Neural progenitor cell (in vitro differentiated cells): ENCODE data around the gene PDGFC. TPM values are rescaled to one million over a fixed set of nuclear protein-coding genes. Genes with fewer than 3 reads are reported as not detected.

Experiments
- DNase-seq: peaks from one replicate; pipeline ENCODE4 v3.0.0-alpha.2; 2016; ENCODE audit warnings: low spot score
- H2AFZ ChIP-seq: fragments of 200-600 bp; sonication (generic); replicated peaks from 2 replicates; pipeline ENCODE4 v1.6.1; 2016; ENCODE audit warnings: antibody characterized with exemption
- H3F3A ChIP-seq: fragments of 200-600 bp; sonication (generic); 2 replicates; pipeline ENCODE4 v1.6.1; 2016; ENCODE audit warnings: antibody characterized with exemption, low read depth
- H3K27ac ChIP-seq: fragments of 200-600 bp; sonication (generic); 2 replicates; pipeline ENCODE4 v1.5.1; 2016; ENCODE audit warnings: mild to moderate bottlenecking
- H3K27me3 ChIP-seq: fragments of 200-600 bp; sonication (generic); 2 replicates; pipeline ENCODE4 v1.6.1; 2016; ENCODE audit warnings: mild to moderate bottlenecking, moderate library complexity
- H3K36me3 ChIP-seq: fragments of 200-600 bp; sonication (generic); 2 replicates; pipeline ENCODE4 v1.5.1; 2016
- H3K4me1 ChIP-seq: fragments of 200-600 bp; sonication (generic); 2 replicates; pipeline ENCODE4 v1.6.1; 2016; ENCODE audit warnings: mixed run types
- H3K4me2 ChIP-seq: fragments of 200-600 bp; sonication (generic); 2 replicates; pipeline ENCODE4 v1.6.1; 2016
- H3K4me3 ChIP-seq: fragments of 200-600 bp; sonication (generic); 2 replicates; pipeline ENCODE4 v1.5.1; 2016
- H3K79me2 ChIP-seq: fragments of 200-600 bp; sonication (generic); 2 replicates; pipeline ENCODE4 v1.6.1; 2016; ENCODE audit warnings: low read depth
- H3K9ac ChIP-seq: fragments of 200-600 bp; sonication (generic); 2 replicates; pipeline ENCODE4 v1.6.1; 2016
- H3K9me3 ChIP-seq: fragments of 200-600 bp; sonication (generic); 2 replicates; pipeline ENCODE4 v1.5.1; 2016; ENCODE audit warnings: low read depth
- H4K20me1 ChIP-seq: fragments of 200-600 bp; sonication (generic); 2 replicates; pipeline ENCODE4 v1.6.1; 2016; ENCODE audit warnings: low read depth
- H3K27ac Mint-ChIP-seq: 3 replicates; pipeline ENCODE4 v1.8.0; 2021; ENCODE audit warnings: mixed read lengths
- H3K27me3 Mint-ChIP-seq: 2 replicates; pipeline ENCODE4 v1.8.0; 2022; ENCODE audit warnings: low read depth, mild to moderate bottlenecking, inconsistent platforms, moderate library complexity, mixed read lengths; ENCODE audit not compliant: insufficient read depth
- H3K36me3 Mint-ChIP-seq: 3 replicates; pipeline ENCODE4 v1.8.0; 2021; ENCODE audit warnings: mixed read lengths
- H3K4me1 Mint-ChIP-seq: 3 replicates; pipeline ENCODE4 v1.8.0; 2021; ENCODE audit warnings: mixed read lengths
- H3K4me3 Mint-ChIP-seq: 3 replicates; pipeline ENCODE4 v1.8.0; 2021; ENCODE audit warnings: mild to moderate bottlenecking, moderate library complexity, mixed read lengths
- H3K9me3 Mint-ChIP-seq: 3 replicates; pipeline ENCODE4 v1.8.0; 2020; ENCODE audit warnings: mixed read lengths
- CTCF ChIP-seq: fragments of 200-600 bp; sonication (generic); IDR thresholded peaks from 2 replicates; pipeline ENCODE4 v1.5.1; 2017; ENCODE audit warnings: antibody characterized with exemption, mild to moderate bottlenecking
- EZH2 ChIP-seq: fragments of 200-600 bp; sonication (generic); IDR thresholded peaks from 2 replicates; pipeline ENCODE4 v1.6.1; 2017; ENCODE audit warnings: antibody characterized with exemption, mild to moderate bottlenecking, moderate library complexity
- EZH2phosphoT487 ChIP-seq: fragments of 200-600 bp; sonication (generic); IDR thresholded peaks from 2 replicates; pipeline ENCODE4 v1.6.1; 2017; ENCODE audit warnings: antibody characterized with exemption
- total RNA-seq: library from RNA; depleted of rRNA; stranded (reverse); fragments of >200 nt; gene quantifications from 2 replicates; pipeline ENCODE4 v1.2.3, GENCODE V29; 2015; ENCODE audit warnings: low replicate concordance

Gene PDGFC
- total RNA-seq, 1 donor from 2014 or later: 4.7 TPM

GRCh38 chr4:156764846-156765245, 206.8 kb downstream of the PDGFC start:
- Mint-ChIP-seq H3K9me3 (no peaks in the 10 kb centered on the region), H3K27ac (no peak overlapping the region), H3K4me1 (peaks cover 14% of the 10 kb centered on the region), H3K4me3 (no peak overlapping the region), H3K36me3 (peaks cover 18% of the 10 kb centered on the region), H3K27me3 (peaks cover 2% of the 10 kb centered on the region)
- no peak overlapping the region for H3K9ac ChIP-seq
- TF ChIP-seq EZH2phosphoT487 (no peak), CTCF (no peak)
- H3K27ac ChIP-seq: no peak overlapping the region
- H4K20me1 ChIP-seq: no peaks in the 10 kb centered on the region
- no peaks in the 10 kb centered on the region for H3K9me3 ChIP-seq
- no peaks in the 10 kb centered on the region for H3K4me1 ChIP-seq
- no peak overlapping the region for H3K4me2 ChIP-seq
- no peaks in the 10 kb centered on the region for H3K36me3 ChIP-seq
- no peak overlapping the region for H2AFZ ChIP-seq
- H3K27me3 ChIP-seq: no peaks in the 10 kb centered on the region
- no peaks in the 10 kb centered on the region for H3F3A ChIP-seq
- no peaks in the 10 kb centered on the region for H3K79me2 ChIP-seq
- no peak for DNase-seq
- H3K4me3 ChIP-seq: no peak overlapping the region

GRCh38 chr4:156764145-156764544, 207.5 kb downstream of the PDGFC start:
- no peaks in the 10 kb centered on the region for H3K9me3 ChIP-seq
- H3K4me1 ChIP-seq: no peaks in the 10 kb centered on the region
- no peaks in the 10 kb centered on the region for H4K20me1 ChIP-seq
- H3K36me3 Mint-ChIP-seq: peaks cover 18% of the 10 kb centered on the region
- no peak overlapping the region for H3K27ac ChIP-seq
- DNase-seq: no peak
- no peak for TF ChIP-seq CTCF
- no peak for TF ChIP-seq EZH2phosphoT487
- TF ChIP-seq EZH2: no peak
- H3K4me3 ChIP-seq: no peak overlapping the region
- no peak overlapping the region for H2AFZ ChIP-seq
- H3F3A ChIP-seq: no peaks in the 10 kb centered on the region
- H3K4me2 ChIP-seq: no peak overlapping the region
- no peak overlapping the region for H3K27ac Mint-ChIP-seq
- no peaks in the 10 kb centered on the region for H3K9me3 Mint-ChIP-seq
- H3K36me3 ChIP-seq: no peaks in the 10 kb centered on the region
- no peak overlapping the region for H3K9ac ChIP-seq
- H3K27me3 Mint-ChIP-seq: peaks cover 2% of the 10 kb centered on the region
- H3K4me3 Mint-ChIP-seq: no peak overlapping the region
- H3K27me3 ChIP-seq: no peaks in the 10 kb centered on the region
- no peaks in the 10 kb centered on the region for H3K79me2 ChIP-seq
- H3K4me1 Mint-ChIP-seq: peaks cover 11% of the 10 kb centered on the region

GRCh38 chr4:156763511-156763910, 208.1 kb downstream of the PDGFC start:
- Histone ChIP-seq H2AFZ (no peak overlapping the region), H3F3A (no peaks in the 10 kb centered on the region), H3K27me3 (no peaks in the 10 kb centered on the region), H4K20me1 (no peaks in the 10 kb centered on the region), H3K9ac (no peak overlapping the region), H3K4me1 (no peaks in the 10 kb centered on the region), H3K79me2 (no peaks in the 10 kb centered on the region), H3K36me3 (no peaks in the 10 kb centered on the region), H3K4me3 (no peak overlapping the region), H3K27ac (no peak overlapping the region), H3K9me3 (no peaks in the 10 kb centered on the region), H3K4me2 (no peak overlapping the region)
- peaks cover 5% of the 10 kb centered on the region for H3K9me3 Mint-ChIP-seq
- peaks cover 11% of the 10 kb centered on the region for H3K4me1 Mint-ChIP-seq
- TF ChIP-seq EZH2phosphoT487 (no peak), CTCF (no peak), EZH2 (no peak)
- peaks cover 19% of the 10 kb centered on the region for H3K36me3 Mint-ChIP-seq
- no peak for DNase-seq
- peaks cover 2% of the 10 kb centered on the region for H3K27me3 Mint-ChIP-seq
- H3K4me3 Mint-ChIP-seq: no peak overlapping the region
- H3K27ac Mint-ChIP-seq: no peak overlapping the region

- Mint-ChIP-seq H3K27me3 (peaks cover 2% of the 10 kb centered on the region), H3K36me3 (peaks cover 22% of the 10 kb centered on the region), H3K4me1 (peaks cover 11% of the 10 kb centered on the region), H3K4me3 (no peak overlapping the region), H3K9me3 (peaks cover 8% of the 10 kb centered on the region), H3K27ac (no peak overlapping the region)
- Histone ChIP-seq H3K4me2 (no peak overlapping the region), H3K79me2 (no peaks in the 10 kb centered on the region), H3K36me3 (no peaks in the 10 kb centered on the region), H3K27ac (no peak overlapping the region), H2AFZ (no peak overlapping the region), H3K9ac (no peak overlapping the region), H3K4me3 (no peak overlapping the region), H3K27me3 (no peaks in the 10 kb centered on the region), H3K4me1 (no peaks in the 10 kb centered on the region), H3K9me3 (no peaks in the 10 kb centered on the region), H3F3A (no peaks in the 10 kb centered on the region), H4K20me1 (no peaks in the 10 kb centered on the region)
- DNase-seq: no peak
- TF ChIP-seq EZH2: no peak
- TF ChIP-seq CTCF: no peak
- no peak for TF ChIP-seq EZH2phosphoT487
Measured at GRCh38 chr4:156762851-156763250, 208.7 kb downstream of the PDGFC start.
